ENCODE data around the gene ELF5.

The ELF5 gene

DNA sequence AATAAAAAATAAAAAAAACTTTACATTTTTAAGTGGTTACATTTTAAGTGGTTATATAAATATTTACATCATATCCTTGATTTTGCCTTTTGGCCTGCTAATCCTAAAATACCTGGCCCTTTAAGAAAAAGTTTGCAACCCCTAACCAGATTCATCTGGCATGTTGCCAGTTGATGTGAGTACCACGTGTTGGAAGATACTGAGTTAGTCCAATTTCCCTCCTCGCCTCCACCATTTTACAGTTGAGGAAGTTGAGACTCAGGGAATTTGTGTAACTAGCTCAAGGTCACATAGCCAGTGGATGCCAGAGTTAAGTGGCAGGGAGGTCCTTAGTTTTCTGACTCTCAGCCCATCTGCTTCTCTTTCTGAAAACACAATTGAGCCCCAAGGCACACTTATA, 5.1 kb downstream of the ELF5 start:
- H3K4me3 ChIP-seq (ENCODE audit: low read length), result no peak overlapping the region
- H3K27ac ChIP-seq (ENCODE audit: low read length), result no peak overlapping the region
- no peaks in the 10 kb centered on the region for H3K9me3 ChIP-seq (ENCODE audit: control insufficient read depth, insufficient read depth, low read length)
- no CpG with 5 or more reads among the region's 2 CpGs for WGBS (ENCODE audit: insufficient coverage, insufficient read length)
- peaks cover 2% of the 10 kb centered on the region; the same call in 1 of the 2 replicates for H3K4me1 ChIP-seq (ENCODE audit: control insufficient read depth, insufficient read depth, low read length)
- H3K36me3 ChIP-seq (ENCODE audit: control insufficient read depth, insufficient read depth, low read length), result no peaks in the 10 kb centered on the region
- DNase-seq (ENCODE audit: low read depth, low spot score), result no peak
- H3K27me3 ChIP-seq (ENCODE audit: control insufficient read depth, insufficient read depth, low read length), result peaks cover 3% of the 10 kb centered on the region; the same call in 1 of the 2 replicates

DNA sequence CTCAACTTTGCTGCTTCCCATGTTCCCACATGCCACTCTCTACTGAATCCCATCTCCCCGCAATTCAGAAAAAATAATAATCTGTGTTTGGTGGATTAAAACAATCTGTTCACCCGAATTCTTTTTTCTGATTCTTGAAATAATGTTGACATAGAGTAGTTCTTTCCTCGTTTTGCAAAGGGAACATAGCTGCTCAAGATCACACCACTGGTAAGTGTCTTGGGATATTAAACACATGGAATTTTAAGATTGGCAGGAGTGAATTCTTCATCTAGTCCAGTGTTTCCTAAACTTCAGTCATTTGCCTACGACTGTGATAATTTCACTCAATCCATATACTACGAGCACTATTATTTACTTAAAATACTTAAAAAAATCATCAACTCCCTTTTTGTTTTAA, 6.0 kb downstream of the ELF5 start:
- DNase-seq (ENCODE audit: low read depth, low spot score), result no peak
- no peaks in the 10 kb centered on the region for H3K36me3 ChIP-seq (ENCODE audit: control insufficient read depth, insufficient read depth, low read length)
- 100% methylated on average over 2 of the region's 5 CpGs for WGBS (ENCODE audit: insufficient coverage, insufficient read length)
- no peak overlapping the region for H3K4me3 ChIP-seq (ENCODE audit: low read length)
- no peaks in the 10 kb centered on the region for H3K9me3 ChIP-seq (ENCODE audit: control insufficient read depth, insufficient read depth, low read length)
- H3K4me1 ChIP-seq (ENCODE audit: control insufficient read depth, insufficient read depth, low read length), result no peaks in the 10 kb centered on the region
- H3K27ac ChIP-seq (ENCODE audit: low read length), result no peak overlapping the region
- peaks cover 3% of the 10 kb centered on the region; the same call in 1 of the 2 replicates for H3K27me3 ChIP-seq (ENCODE audit: control insufficient read depth, insufficient read depth, low read length)

DNA sequence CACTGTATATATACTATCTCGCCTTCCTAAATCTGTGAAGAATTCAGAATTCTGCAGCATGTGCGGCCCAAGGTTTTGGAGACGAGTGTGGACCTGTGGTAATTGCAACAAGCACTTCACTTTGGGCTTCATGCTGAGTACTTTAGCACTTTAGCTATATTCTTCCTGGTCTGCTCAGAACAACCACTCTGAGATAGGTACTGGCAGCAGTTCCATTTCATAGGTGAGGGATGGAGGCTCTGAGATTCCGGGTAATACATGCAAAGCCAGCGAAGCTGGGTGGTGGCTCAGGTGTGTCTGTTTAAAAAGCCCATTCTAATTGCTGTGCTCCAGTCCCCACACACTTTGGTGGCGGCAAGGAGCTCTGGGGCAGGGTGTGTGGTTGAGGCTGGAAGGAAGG, 6.4 kb downstream of the ELF5 start:
- H3K27me3 ChIP-seq (ENCODE audit: control insufficient read depth, insufficient read depth, low read length), result peaks cover 3% of the 10 kb centered on the region; the same call in 1 of the 2 replicates
- H3K36me3 ChIP-seq (ENCODE audit: control insufficient read depth, insufficient read depth, low read length), result no peaks in the 10 kb centered on the region
- no peaks in the 10 kb centered on the region for H3K9me3 ChIP-seq (ENCODE audit: control insufficient read depth, insufficient read depth, low read length)
- DNase-seq (ENCODE audit: low read depth, low spot score), result no peak
- WGBS (ENCODE audit: insufficient coverage, insufficient read length), result no CpG with 5 or more reads among the region's 6 CpGs
- no peak overlapping the region for H3K4me3 ChIP-seq (ENCODE audit: low read length)
- H3K4me1 ChIP-seq (ENCODE audit: control insufficient read depth, insufficient read depth, low read length), result no peaks in the 10 kb centered on the region
- no peak overlapping the region for H3K27ac ChIP-seq (ENCODE audit: low read length)

DNA sequence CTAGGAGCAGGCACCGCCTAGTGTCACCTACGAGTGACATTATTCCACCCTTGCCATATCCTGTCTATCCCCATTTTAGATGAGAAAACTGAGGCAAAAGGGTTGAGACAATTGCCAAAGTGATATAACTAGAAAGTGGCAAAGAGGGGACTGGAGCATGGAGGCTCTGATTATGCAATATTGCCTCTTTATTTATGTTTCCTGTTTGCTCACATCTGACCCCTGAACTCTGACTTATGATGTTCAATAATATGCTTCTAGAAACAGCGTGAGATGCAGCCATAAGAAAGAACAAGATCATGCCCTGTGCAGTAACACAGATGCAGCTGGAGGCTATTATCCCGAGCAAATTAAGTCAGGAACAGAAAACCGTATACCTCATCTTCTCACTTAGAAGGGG, 7.7 kb downstream of the ELF5 start:
- DNase-seq (ENCODE audit: low read depth, low spot score), result no peak
- Histone ChIP-seq H3K27ac (ENCODE audit: low read length) (no peak overlapping the region), H3K4me1 (ENCODE audit: control insufficient read depth, insufficient read depth, low read length) (no peaks in the 10 kb centered on the region), H3K27me3 (ENCODE audit: control insufficient read depth, insufficient read depth, low read length) (peaks cover 3% of the 10 kb centered on the region; the same call in 1 of the 2 replicates), H3K9me3 (ENCODE audit: control insufficient read depth, insufficient read depth, low read length) (no peaks in the 10 kb centered on the region), H3K36me3 (ENCODE audit: control insufficient read depth, insufficient read depth, low read length) (no peaks in the 10 kb centered on the region), H3K4me3 (ENCODE audit: low read length) (no peak overlapping the region)
- no CpG with 5 or more reads among the region's 5 CpGs for WGBS (ENCODE audit: insufficient coverage, insufficient read length)

DNA sequence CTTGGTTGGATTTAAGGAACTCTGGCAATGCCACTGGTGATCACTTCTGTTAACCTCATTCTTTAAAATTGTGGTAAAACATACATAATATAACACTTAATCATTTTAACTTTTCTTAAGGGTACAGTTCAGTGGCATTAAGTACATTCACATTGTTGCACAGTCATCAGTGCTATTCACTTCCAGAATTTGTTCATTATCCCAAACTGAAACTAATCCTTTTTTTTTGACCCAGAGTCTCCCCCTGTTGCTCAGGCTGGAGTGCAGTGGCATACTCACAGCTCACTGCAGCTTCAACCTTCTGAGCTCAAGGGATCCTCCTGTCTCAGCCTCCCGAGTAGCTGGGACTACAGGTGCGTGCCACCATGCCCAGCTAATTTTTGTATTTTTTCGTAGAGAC, 10.6 kb downstream of the ELF5 start:
- H3K9me3 ChIP-seq (ENCODE audit: control insufficient read depth, insufficient read depth, low read length), result no peaks in the 10 kb centered on the region
- DNase-seq (ENCODE audit: low read depth, low spot score), result no peak
- no peaks in the 10 kb centered on the region for H3K36me3 ChIP-seq (ENCODE audit: control insufficient read depth, insufficient read depth, low read length)
- no peak overlapping the region for H3K4me3 ChIP-seq (ENCODE audit: low read length)
- WGBS (ENCODE audit: insufficient coverage, insufficient read length), result no CpG with 5 or more reads among the region's 3 CpGs
- H3K4me1 ChIP-seq (ENCODE audit: control insufficient read depth, insufficient read depth, low read length), result no peaks in the 10 kb centered on the region
- no peaks in the 10 kb centered on the region for H3K27me3 ChIP-seq (ENCODE audit: control insufficient read depth, insufficient read depth, low read length)
- H3K27ac ChIP-seq (ENCODE audit: low read length), result no peak overlapping the region

DNA sequence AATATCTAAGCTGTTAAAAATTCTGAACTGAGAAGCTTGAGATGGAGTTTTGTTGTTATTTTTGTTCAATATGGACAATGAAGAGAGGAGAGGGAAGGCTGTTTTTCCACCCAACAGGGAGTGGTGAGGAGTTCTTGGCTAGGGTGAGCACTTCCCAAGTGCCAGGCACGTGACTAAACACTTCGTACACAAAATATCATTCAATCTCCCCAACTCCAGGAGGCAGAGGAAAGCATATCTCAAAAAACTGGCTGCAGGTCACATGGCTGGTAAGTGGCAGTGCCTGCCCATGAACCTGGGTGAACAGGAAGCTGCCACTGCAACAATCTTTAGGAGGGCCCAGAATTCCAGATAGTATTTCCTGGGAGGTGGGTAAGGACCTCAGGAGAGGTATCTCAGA, 11.6 kb downstream of the ELF5 start:
- no peak overlapping the region for H3K27ac ChIP-seq (ENCODE audit: low read length)
- no peak overlapping the region for H3K4me3 ChIP-seq (ENCODE audit: low read length)
- no peaks in the 10 kb centered on the region for H3K36me3 ChIP-seq (ENCODE audit: control insufficient read depth, insufficient read depth, low read length)
- no peak for DNase-seq (ENCODE audit: low read depth, low spot score)
- no peaks in the 10 kb centered on the region for H3K9me3 ChIP-seq (ENCODE audit: control insufficient read depth, insufficient read depth, low read length)
- no peaks in the 10 kb centered on the region for H3K4me1 ChIP-seq (ENCODE audit: control insufficient read depth, insufficient read depth, low read length)
- no peaks in the 10 kb centered on the region for H3K27me3 ChIP-seq (ENCODE audit: control insufficient read depth, insufficient read depth, low read length)
- WGBS (ENCODE audit: insufficient coverage, insufficient read length), result no CpG with 5 or more reads among the region's 2 CpGs

DNA sequence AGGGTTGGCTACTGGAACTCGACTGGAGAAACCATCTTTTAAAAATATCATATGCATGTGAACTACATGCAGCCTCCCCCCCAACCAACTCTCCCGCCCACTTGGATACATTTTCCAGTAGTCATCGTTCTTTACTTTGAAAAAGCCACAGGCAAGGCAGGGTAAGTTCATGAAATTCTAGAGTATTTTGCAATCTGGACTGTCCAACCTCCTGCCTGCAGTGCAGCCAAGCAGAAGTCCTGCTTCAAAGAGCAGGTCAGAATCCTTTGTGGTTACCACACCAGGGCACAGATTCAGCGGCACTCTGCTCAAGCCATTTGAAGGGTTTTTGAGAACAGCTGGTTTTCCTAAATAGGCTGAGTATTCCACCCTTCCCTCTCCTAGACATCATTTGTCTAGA, 12.1 kb downstream of the ELF5 start:
- no CpG with 5 or more reads among the region's 4 CpGs for WGBS (ENCODE audit: insufficient coverage, insufficient read length)
- no peak for DNase-seq (ENCODE audit: low read depth, low spot score)
- no peak overlapping the region for H3K27ac ChIP-seq (ENCODE audit: low read length)

DNA sequence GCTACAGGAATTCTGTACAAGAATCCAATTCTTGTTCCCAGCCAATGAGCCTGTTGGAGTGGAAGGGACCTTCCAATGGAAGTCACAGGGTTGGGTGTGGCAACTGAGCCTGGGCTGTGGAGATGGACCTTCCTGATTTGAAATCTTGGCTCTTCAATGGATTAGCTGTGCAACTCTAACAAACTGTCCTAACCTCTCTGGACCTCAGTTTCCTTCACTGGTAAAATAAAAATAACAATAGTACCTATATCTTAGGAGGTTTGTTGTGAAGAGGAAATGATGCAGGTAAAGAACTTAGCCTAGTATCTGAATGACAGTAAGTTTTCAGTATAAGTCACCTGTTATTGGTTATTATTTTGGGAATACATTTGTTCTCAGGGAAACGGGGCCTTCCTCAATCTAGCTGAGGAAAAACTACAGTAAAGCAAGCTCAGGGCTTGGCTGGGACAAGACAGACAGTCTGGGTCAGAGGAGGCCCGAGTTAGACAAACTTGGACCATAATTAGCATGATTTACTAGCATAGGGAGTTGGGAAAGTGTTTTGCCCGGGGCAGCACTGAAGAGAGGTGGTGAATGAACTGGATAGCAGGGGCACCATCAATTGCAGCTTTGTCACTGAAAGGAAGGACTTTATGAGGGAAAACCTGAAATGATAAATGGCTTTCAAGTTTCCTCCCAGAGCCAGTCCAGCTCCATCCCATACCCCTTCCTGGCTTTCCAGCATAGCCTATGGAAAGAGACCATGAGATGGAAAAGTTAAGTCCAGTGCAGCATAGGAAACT, 13.7 kb downstream of the ELF5 start:
- WGBS (ENCODE audit: insufficient coverage, insufficient read length), result no CpG with 5 or more reads among the region's 3 CpGs
- no peaks in the 10 kb centered on the region for H3K27me3 ChIP-seq (ENCODE audit: control insufficient read depth, insufficient read depth, low read length)
- H3K4me1 ChIP-seq (ENCODE audit: control insufficient read depth, insufficient read depth, low read length), result no peaks in the 10 kb centered on the region
- H3K36me3 ChIP-seq (ENCODE audit: control insufficient read depth, insufficient read depth, low read length), result no peaks in the 10 kb centered on the region
- H3K4me3 ChIP-seq (ENCODE audit: low read length), result no peak overlapping the region
- H3K9me3 ChIP-seq (ENCODE audit: control insufficient read depth, insufficient read depth, low read length), result no peaks in the 10 kb centered on the region
- no peak overlapping the region for H3K27ac ChIP-seq (ENCODE audit: low read length)
- no peak for DNase-seq (ENCODE audit: low read depth, low spot score)

More for the DNA sequence above, 12.1 kb downstream of the ELF5 start:
- Histone ChIP-seq H3K4me1 (ENCODE audit: control insufficient read depth, insufficient read depth, low read length) (no peaks in the 10 kb centered on the region), H3K4me3 (ENCODE audit: low read length) (no peak overlapping the region), H3K9me3 (ENCODE audit: control insufficient read depth, insufficient read depth, low read length) (no peaks in the 10 kb centered on the region), H3K27me3 (ENCODE audit: control insufficient read depth, insufficient read depth, low read length) (no peaks in the 10 kb centered on the region), H3K36me3 (ENCODE audit: control insufficient read depth, insufficient read depth, low read length) (no peaks in the 10 kb centered on the region)

DNA sequence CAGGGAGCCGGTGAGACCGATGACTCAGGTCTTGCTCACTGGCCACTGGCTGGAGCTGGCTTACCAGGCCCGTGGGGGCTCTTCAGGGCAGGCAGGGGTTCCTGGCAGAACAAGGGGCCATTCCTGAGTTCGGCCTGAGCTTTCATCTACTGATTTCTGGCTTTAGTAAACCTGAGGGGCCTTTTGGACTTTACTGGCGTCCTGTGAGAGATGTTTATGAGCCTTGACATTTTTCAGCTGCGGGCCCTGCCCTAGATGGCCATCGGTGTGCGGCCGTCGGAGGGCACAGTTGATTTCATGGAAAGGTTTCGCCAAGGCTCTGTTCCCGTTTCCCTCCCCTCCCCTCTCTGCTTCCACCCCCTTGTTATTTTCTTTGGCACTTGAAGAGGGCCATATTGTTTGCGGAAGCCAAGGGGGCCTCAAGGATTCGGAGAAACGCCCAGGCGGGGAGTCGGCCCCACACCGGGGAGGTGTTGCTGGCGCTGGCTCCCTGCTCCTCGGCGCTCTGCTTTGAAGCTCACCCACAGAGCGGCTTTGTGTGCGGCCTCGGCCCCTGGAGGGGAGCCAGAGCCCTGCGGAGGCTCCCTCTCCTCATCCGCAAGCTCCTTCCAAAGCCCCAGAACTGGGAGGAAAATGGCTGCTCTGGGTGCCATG, 17.7 kb downstream of the ELF5 start:
- no peak overlapping the region for H3K4me3 ChIP-seq (ENCODE audit: low read length)
- no peak overlapping the region for H3K27ac ChIP-seq (ENCODE audit: low read length)
- WGBS (ENCODE audit: insufficient coverage, insufficient read length), result no CpG with 5 or more reads among the region's 26 CpGs
- no peaks in the 10 kb centered on the region for H3K4me1 ChIP-seq (ENCODE audit: control insufficient read depth, insufficient read depth, low read length)
- no peak for DNase-seq (ENCODE audit: low read depth, low spot score)
- H3K36me3 ChIP-seq (ENCODE audit: control insufficient read depth, insufficient read depth, low read length), result no peaks in the 10 kb centered on the region
- no peaks in the 10 kb centered on the region for H3K27me3 ChIP-seq (ENCODE audit: control insufficient read depth, insufficient read depth, low read length)
- no peaks in the 10 kb centered on the region for H3K9me3 ChIP-seq (ENCODE audit: control insufficient read depth, insufficient read depth, low read length)

DNA sequence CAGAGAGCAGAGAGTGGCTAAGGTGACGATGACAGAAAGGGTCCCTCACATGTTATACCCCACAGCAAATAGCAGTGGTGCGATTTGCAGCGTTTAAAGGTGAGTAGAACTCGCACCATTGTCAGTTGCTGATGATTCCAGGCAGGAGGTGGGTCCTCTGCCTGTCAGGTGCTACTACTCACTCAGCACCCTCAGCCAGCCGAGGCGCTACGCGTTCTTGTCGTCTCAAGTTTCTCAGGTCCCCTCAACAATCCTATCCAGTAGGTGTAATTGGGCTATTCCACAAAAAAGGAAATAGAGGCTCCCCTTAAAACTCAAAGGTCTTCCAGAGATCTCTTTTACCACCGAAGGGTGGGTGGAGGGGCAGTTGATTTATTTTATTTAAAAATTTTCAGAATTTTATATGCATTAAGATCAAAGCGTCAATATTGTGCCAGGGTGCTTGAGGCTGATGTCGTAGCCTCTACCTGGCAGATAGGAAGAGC, 18.3 kb downstream of the ELF5 start:
- WGBS (ENCODE audit: insufficient coverage, insufficient read length), result no CpG with 5 or more reads among the region's 12 CpGs
- no peak overlapping the region for H3K4me3 ChIP-seq (ENCODE audit: low read length)
- H3K9me3 ChIP-seq (ENCODE audit: control insufficient read depth, insufficient read depth, low read length), result no peaks in the 10 kb centered on the region
- no peaks in the 10 kb centered on the region for H3K36me3 ChIP-seq (ENCODE audit: control insufficient read depth, insufficient read depth, low read length)
- H3K27me3 ChIP-seq (ENCODE audit: control insufficient read depth, insufficient read depth, low read length), result no peaks in the 10 kb centered on the region
- H3K4me1 ChIP-seq (ENCODE audit: control insufficient read depth, insufficient read depth, low read length), result no peaks in the 10 kb centered on the region
- H3K27ac ChIP-seq (ENCODE audit: low read length), result no peak overlapping the region
- no peak for DNase-seq (ENCODE audit: low read depth, low spot score)
